Measurements from ENCODE around the gene CCNJ.
"Not testable (repeated sequence)": the region's sequence is repeated elsewhere in the genome, so short reads cannot be mapped to it uniquely, and the experiment has no call there.

The CCNJ gene

DNA sequence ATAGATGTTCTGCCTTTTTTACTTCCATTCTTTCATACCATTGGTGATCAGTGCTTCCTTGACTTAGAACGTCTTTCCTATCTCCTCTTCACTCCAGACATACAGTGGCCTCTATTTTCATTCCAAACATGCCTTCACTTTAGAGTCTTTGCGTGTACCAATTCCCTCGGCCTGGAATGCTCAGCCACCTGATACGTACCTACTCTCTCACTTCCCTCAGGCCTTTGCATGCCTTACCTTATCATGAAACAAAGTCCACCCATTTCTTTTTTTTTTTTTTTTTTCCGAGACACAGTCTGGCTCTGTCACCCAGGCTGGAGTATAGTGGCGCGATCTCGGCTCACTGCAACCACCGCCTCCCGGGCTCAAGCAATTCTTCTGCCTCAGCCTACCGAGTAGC lies 2.2 kb upstream of the CCNJ start:
- TF ChIP-seq, protein P1, sequence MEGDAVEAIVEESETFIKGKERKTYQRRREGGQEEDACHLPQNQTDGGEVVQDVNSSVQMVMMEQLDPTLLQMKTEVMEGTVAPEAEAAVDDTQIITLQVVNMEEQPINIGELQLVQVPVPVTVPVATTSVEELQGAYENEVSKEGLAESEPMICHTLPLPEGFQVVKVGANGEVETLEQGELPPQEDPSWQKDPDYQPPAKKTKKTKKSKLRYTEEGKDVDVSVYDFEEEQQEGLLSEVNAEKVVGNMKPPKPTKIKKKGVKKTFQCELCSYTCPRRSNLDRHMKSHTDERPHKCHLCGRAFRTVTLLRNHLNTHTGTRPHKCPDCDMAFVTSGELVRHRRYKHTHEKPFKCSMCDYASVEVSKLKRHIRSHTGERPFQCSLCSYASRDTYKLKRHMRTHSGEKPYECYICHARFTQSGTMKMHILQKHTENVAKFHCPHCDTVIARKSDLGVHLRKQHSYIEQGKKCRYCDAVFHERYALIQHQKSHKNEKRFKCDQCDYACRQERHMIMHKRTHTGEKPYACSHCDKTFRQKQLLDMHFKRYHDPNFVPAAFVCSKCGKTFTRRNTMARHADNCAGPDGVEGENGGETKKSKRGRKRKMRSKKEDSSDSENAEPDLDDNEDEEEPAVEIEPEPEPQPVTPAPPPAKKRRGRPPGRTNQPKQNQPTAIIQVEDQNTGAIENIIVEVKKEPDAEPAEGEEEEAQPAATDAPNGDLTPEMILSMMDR (conservative IDR thresholded peaks at IDR 0.05; ENCODE audit: low read depth) = no peak
- ChIA-PET CTCF (interaction anchor here (0.7 kb wide), 1 partner anchor 1314 kb away, joined by 3 read pairs; no protein-coding TSS in a partner anchor), POLR2A (ENCODE audit: low non-redundant PET) (no interaction called here)

DNA sequence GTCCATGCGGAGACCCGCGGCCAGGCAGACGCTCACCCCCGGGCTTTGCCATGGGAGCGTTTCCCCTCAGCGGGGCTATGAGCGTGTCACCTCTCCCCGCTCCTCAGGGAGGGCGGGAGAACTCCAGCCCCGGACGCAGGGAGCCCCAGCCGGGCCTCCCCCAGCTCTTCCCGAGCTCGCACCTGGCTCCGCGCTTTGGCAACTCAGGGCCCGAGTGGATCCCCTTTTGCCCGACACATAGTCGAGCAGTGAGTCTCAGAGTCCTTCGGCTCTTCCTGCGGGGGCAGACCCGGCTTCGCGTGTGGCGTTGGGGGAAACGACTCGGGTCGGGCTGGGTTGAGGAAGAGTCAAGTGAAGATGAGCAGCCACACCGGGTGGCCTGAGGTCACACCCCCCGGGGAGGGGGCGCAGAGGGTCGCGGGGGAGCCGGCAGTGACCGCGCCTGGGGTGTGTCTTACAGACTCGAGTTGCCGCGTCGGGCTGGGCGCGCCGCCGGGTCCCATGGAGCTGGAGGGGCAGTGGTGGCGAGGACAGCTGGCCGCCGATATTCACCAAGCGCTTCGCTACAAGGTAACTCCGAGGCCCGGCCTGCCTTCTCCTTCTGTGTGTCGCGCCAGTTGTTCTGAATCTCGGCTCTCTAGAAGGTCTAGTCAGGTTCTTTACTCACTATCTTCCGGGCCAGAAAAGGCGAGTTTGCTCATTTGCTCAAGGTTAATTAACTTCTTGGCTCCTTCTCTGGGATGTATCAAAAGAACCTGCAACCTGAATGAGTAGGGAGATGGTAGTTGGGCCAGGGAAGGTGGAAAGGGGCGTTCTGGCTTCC lies 721 bp downstream of the CCNJ start:
- POLR2A ChIA-PET (ENCODE audit: low non-redundant PET) = interaction anchor here (0.7 to 1.0 kb wide), 2 partner anchors 46 to 179 kb away, joined by 3 read pairs; no protein-coding TSS in a partner anchor
- TF ChIP-seq, protein P1 (conservative IDR thresholded peaks at IDR 0.05; ENCODE audit: low read depth) = no peak
- DNase-seq (ENCODE audit: low spot score) = peak; percentile 65
- CTCF ChIA-PET = interaction anchor here (0.5 to 0.7 kb wide), 2 partner anchors 297 to 867 kb away, joined by 3 read pairs; no protein-coding TSS in a partner anchor
- H3K27ac ChIP-seq = peak overlapping the region; percentile 72

More for the DNA sequence above, 2.2 kb upstream of the CCNJ start:
- DNase-seq (ENCODE audit: low spot score) = no peak
- no peak overlapping the region for H3K27ac ChIP-seq

DNA sequence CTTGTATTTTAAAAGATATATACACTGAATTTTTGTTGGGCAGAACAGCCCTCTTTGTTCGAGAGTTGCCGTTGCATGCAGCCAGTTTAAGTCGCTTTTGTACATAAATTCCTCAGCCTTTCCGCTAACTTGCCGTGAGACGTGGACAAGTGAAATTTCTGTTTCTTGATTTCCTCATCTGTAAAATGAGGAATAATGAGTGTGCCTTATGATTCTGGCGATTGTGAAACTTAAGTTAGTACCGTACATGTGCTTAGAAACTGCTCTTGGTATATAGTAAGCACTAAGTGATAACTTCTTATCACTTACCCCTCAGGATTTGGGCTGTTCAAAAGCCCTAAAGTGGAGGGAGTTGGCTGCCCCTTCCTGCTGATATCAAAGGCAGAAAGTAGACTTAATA lies 1.4 kb downstream of the CCNJ start:
- peak overlapping the region; percentile 72 for H3K27ac ChIP-seq
- TF ChIP-seq, protein P1 (conservative IDR thresholded peaks at IDR 0.05; ENCODE audit: low read depth) = no peak
- POLR2A ChIA-PET (ENCODE audit: low non-redundant PET) = interaction anchor here (0.7 to 1.0 kb wide), 2 partner anchors 15 to 45 kb away, joined by 3 read pairs; no protein-coding TSS in a partner anchor
- DNase-seq (ENCODE audit: low spot score) = peak; percentile 17
- CTCF ChIA-PET = no interaction called here

DNA sequence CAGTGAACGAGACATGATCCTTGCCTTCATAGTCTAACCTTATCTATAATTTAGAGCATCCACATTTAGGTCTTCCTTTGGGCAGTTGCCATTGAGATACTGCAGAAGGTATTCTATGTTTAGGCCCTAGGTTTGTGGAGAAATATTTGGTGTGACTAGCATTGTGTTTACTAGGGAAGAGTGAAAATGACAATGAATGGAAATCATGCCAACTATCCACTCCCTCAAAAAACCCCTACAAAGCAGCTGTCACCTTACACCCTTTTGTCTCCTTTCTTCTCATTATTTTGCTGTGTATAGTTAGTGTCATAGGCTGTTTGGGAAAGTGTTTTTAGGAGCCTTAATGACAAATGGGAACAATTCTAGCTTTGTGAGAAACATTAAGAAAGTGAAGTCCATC lies 3.2 kb downstream of the CCNJ start:
- DNase-seq (ENCODE audit: low spot score) = no peak
- TF ChIP-seq, protein P1 (conservative IDR thresholded peaks at IDR 0.05; ENCODE audit: low read depth) = no peak
- no peak overlapping the region for H3K27ac ChIP-seq
- ChIA-PET POLR2A (ENCODE audit: low non-redundant PET) (no interaction called here), CTCF (interaction anchor here (0.7 to 1.1 kb wide), 4 partner anchors 30 to 249 kb away, joined by 3 to 8 read pairs (median 4); no protein-coding TSS in a partner anchor)

DNA sequence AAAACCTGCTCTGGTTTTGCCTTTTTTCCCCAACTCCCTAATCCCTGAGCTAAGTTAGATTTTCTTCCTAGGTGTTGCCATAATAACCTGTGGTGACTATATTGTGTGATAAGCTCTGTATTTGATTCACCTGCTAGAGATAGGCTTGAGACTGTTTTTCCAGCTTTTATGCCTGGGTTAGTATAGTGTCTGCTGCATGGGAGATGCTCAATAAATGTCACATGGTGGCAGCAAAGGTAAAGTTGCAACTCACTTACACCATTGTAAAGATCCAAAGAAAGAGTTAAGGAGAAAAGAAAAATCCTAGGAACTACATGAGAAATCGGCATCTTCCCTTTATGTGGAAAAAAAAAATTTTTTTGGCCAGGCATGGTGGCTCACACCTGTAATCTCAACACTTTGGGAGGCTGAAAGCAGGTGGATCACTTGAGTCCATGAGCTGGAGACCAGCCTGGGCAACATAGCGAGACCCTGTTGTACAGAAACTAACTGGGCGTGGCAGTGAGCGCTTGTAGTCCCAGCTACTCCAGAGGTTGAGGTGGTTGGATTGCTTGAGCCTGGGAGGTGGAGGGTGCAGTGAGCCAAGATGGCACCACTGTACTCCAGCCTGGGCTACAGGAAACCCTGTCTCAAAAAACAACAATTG lies 3.7 kb downstream of the CCNJ start:
- ChIA-PET CTCF (interaction anchor here (0.6 to 1.1 kb wide), 7 partner anchors 9 to 464 kb away, joined by 3 to 8 read pairs (median 3); no protein-coding TSS in a partner anchor), POLR2A (ENCODE audit: low non-redundant PET) (no interaction called here)
- H3K27ac ChIP-seq = no peak overlapping the region
- no peak for DNase-seq (ENCODE audit: low spot score)
- TF ChIP-seq, protein P1 (conservative IDR thresholded peaks at IDR 0.05; ENCODE audit: low read depth) = no peak

DNA sequence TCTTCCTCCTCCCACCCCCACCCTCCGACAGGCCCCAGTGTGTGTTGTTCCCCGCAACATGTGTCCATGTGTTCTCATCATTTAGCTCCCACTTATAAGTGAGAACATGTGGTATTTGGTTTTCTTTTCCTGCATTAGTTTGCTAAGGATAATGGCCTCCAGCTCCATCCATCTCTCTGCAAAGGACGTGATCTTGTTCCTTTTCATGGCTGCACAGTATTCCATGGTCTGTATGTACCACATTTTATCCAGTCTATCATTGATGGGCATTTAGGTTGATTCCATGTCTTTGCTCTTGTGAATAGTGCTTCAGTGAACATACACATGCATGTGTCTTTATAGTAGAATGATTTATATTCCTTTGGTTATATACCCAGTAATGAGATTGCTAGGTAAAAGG lies 4.5 kb downstream of the CCNJ start:
- POLR2A ChIA-PET (ENCODE audit: low non-redundant PET); DNase-seq (ENCODE audit: low spot score); H3K27ac ChIP-seq: not testable (repeated sequence)
- CTCF ChIA-PET = interaction anchor here (0.6 to 1.0 kb wide), 2 partner anchors 9 to 11 kb away, joined by 3 to 8 read pairs; no protein-coding TSS in a partner anchor
